GM18868 (cell line): ENCODE results near the gene PRRG2.
A peak's percentile ranks its signal among the peaks of the same experiment; 100 is the strongest.

ENCODE experiments used
- ATAC-seq: cut with Tn5 transposase; IDR thresholded peaks from one replicate; pipeline ENCODE4 v1.9.1; 2021; ENCODE audit warnings: mild to moderate bottlenecking, moderate library complexity; ENCODE audit not compliant: unreplicated experiment

PRRG2 gene

DNA sequence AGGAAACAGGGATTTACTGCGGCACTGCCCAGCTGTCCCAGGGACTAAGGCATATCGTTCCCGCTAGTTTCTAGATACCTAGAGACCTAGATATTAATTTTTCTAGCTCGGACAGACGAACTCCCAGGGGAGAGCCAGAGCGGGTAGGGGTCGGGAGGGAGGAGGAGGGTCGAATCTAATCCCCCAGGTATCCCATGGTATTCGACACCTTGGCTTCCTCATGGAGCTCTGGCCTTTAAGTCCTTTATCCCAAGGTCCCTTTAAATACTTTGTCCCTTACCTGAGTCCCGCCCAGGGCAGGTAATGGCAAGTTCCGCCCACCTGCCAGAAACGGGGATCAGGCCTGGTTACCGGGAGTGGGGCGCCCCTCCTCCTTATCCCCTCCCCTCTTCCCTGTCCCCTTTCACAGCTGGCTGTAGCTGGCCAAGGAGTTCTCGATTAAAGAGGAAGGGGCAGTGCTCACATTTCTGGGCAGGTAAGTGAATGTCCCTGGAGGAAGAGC, at the start of gene PRRG2:
PRRG2 (plus strand) TSS at position 310 of the 502 bp plus-strand sequence. CDS start 1,904 bp downstream, outside the sequence.
- no peak for ATAC-seq

DNA sequence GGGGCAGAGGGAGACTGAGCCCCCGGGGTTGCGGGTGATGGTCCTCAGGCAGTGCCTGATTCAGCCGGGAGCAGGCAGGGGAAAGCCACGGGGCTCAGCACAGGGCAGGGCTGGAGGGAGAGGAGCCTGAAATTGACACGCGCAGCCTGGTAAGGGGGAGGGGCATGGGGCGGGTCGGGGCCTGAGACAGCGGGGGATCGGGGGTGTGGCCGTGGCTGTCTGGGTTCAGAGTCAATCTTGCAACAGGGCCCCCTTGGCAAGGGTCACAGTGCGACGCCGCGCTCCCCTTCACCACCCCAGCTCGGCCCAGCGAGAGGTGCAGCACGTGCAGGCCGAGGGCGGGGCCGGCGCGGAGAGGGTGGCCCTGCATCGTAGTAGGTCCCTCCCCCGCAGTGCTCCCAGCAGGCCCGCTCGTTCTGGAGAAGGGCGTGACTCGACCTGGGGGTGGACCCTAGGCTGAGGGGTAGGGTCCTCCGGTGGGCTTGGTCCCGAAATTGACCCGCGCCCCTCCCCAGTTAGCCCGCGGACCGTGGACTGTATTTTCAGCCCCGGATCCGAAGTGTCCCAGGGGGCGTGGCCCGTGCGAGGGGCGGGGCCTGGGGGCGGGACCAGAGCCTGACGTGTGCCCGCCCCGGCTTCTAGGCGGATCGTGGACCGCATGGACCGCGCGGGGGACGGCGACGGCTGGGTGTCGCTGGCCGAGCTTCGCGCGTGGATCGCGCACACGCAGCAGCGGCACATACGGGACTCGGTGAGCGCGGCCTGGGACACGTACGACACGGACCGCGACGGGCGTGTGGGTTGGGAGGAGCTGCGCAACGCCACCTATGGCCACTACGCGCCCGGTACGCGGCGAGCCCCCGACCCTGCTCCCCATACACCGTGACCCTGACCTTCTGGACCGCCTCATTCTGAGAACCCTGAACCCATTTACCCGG, 47.3 kb upstream of the PRRG2 start:
- ATAC-seq = peak; percentile 70

DNA sequence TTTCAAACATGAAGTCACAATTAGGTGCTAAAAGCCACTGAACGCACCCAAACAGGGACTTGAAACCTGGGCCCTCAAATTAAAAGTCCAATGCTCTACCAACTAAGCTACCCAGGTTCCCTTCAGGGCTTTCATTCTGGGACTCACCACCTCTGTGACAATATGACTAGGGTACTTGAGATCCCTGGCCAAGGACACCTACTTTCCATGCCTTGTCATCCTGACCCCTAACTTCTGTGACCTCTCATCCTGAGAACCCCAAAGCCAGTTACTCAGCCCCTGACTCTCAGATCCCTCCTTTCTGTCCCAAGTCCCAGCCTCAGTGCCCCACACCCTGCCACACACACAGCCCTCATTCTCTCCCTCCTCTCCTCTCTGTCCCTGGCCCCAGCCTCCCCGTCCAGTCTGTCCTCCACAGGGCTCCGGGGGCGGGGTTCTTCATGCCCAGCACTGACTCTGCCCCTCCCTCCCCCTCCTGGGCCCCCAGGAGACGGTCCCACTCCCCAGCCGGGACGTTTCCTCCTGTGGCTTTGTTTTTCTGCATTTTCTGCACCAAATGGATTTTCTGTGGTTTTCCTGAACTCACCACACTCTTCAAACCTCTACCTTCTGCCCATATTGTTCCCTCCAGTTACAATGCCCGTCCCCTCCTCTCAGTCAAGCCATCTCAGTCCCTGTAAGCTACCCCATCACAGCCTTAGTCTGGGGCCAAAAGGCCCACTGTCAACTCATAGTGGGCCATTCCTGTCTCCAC, 46.3 kb upstream of the PRRG2 start:
- no peak for ATAC-seq

DNA sequence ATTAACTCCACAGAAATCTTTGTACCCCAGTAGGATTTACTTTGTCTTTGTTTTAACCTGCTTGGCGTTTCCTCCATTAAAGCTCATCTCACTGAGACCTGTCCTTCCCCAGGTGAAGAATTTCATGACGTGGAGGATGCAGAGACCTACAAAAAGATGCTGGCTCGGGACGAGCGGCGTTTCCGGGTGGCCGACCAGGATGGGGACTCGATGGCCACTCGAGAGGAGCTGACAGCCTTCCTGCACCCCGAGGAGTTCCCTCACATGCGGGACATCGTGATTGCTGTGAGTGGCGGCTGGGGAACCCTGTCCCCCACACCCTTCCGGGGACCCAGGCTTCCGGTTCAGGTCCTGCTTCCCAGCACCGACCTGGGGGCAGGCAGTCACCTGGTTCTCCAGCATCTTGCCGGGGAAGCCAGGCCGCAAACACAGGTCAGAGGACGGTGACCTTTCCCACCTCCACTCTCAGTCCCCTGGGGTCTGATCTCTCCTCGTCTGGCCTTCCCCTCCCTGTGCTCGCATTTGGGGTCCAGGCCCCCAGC, 44.1 kb upstream of the PRRG2 start:
- ATAC-seq = no peak

DNA sequence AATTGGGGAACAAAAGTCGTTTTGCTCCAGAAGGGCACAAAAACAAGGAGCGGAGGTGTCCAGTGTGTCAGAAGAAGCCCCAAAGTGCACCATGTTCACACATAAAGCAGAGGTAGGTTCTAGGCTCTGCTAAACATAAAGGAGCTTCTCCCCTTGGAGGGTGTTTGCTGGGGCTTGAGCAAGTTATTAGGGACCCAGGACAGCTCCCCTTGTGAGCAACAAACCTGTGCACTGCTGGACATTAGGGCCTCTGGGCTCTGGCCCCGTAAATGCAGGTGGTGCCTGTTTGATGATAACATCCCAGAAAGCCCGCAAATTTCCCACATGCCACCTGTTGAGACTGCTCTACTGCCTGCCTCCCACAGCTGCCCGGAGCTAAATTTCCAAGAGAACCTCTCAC, 42.5 kb upstream of the PRRG2 start:
- no peak for ATAC-seq

DNA sequence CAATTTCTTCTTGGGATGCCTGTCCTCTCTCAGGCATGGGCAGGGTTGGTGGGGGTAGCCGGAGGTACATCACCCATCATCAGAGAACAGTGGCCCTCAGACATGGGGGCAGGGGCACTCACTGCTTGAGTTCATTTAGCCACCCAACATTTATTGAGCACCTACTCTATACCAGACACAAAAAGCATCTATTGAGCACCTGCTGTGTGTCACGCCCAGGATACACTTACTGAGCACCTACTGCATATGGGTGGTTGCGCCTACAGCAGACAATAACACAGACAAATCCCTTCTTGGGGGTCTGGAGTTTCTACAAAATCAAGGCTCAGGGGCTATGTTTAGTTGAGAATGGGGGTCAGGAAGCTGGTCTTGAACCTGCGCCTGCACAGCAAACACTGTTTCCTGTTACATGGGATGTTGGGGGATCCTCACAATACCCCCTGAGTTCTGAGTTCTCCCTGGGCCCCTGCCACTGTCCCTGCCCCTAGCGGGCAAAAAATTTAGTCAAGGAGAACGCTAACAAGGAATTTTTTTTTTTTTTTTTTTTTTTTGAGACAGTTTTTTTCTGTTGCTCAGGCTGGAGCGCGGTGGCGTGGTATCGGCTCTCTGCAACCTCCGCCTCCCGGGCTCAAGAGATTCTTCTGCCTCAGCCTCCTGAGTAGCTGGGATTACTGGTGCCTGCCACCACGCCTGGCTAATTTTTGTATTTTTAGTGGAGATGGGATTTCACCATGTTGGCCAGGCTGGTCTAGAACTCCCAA, 41.7 kb upstream of the PRRG2 start:
- no peak for ATAC-seq

DNA sequence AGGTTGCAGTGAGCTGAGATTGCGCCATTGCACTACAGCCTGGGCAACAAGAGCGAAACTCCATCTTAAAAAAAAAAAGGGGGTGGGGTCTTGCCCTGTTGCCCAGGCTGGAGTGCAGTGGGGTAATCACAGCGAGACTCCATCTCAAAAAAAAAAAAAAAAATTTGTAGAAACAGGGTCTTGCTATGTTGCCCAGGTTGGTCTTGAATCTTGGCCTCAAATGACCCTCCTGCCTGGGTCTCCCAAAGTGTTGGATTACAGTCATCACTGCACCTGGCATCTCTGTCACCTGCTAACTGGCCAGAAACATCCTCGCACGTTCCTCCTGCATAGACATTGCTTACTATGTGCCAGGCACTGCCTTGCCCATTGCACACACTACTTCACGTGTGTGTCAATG, 39.2 kb upstream of the PRRG2 start:
- no peak for ATAC-seq

DNA sequence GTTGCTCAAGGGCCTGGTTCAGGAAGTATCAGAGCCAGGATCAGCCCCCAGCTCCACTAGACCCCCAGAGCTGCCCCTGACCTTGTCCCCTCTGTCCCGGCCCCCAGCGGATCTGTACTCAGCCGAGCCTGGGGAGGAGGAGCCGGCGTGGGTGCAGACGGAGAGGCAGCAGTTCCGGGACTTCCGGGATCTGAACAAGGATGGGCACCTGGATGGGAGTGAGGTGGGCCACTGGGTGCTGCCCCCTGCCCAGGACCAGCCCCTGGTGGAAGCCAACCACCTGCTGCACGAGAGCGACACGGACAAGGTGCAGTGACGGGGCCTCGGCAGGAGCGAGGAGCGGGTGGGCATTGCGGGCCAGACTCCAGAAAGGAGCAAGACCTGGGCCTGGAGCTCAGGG, 38.7 kb upstream of the PRRG2 start:
- no peak for ATAC-seq

DNA sequence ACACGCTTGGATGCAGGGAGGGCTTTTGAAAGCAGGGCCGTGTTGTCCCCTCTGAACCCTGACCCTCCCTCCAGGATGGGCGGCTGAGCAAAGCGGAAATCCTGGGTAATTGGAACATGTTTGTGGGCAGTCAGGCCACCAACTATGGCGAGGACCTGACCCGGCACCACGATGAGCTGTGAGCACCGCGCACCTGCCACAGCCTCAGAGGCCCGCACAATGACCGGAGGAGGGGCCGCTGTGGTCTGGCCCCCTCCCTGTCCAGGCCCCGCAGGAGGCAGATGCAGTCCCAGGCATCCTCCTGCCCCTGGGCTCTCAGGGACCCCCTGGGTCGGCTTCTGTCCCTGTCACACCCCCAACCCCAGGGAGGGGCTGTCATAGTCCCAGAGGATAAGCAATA, 38.1 kb upstream of the PRRG2 start:
- ATAC-seq = no peak

DNA sequence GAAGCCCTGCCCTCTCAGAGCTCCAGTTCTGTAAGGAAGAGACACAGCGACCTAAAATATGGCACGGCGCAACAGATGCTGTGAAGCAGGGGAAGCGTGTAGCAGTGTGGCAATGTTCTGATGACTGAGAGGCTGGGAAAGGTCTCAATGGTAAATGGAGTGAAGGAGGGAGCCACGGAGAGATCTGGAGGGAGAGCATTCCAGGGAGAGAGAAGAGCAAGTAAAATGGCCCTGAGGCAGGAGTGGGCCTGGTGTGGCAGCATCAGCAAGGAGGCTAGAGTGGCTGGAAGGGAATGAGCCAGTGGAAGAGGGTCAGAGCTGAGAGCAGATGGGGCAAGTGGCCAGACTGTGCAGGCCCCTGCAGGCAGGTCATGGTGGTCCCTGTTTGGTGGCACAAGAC, 37.0 kb upstream of the PRRG2 start:
- ATAC-seq = no peak

DNA sequence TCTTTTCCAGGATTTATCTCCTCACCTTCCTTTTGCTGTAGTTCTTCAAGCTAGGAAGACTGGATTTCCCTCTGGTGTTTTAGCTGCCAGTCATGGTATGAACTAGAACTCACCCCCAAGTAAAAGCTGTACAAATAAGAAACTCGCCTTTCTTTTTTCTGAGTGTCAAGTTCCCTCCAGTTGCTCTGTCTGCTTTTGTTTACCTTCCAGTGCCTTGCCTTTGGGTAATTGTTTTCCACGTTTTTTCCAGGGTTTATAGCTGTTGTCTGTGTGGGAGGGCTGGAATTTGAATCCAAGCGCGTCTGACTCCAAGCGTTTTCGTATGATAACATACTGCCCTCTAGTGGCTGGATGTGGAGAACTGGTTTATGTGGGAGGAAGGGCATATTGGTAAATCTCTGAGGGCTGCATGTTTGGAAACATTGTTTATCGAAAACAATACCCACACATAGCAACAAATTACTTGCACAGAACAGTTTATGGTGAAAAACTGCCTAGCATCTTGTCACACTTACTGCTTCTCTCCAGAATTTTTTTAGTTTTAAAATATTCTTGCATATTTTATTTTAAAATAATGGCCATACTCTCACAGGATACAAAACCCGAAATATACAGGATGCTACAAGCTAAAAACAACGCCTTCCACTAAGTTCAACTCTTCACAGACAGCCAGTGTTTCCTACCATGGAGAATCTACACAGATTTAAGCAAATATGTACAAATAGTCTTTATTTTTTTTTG, 34.1 kb upstream of the PRRG2 start:
- no peak for ATAC-seq

DNA sequence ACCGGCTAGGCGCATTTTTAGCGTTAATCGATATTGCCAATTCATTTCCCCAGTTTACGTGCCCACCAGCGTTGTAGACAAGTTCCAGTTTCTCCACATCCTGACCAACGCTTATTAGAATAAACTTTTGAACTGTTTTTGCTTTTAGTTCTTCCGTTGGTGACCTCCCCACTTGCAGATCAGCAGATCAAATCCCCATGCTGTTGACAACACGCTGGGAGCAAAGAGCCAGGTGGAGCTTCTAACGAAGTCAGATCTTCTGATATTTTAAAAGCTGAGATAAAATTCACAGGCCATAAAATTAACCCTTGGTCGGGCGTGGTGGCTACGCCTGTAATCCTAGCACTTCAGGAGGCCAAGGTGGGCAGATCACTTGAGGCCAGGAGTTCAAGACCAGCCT, 32.1 kb upstream of the PRRG2 start:
- ATAC-seq = no peak

DNA sequence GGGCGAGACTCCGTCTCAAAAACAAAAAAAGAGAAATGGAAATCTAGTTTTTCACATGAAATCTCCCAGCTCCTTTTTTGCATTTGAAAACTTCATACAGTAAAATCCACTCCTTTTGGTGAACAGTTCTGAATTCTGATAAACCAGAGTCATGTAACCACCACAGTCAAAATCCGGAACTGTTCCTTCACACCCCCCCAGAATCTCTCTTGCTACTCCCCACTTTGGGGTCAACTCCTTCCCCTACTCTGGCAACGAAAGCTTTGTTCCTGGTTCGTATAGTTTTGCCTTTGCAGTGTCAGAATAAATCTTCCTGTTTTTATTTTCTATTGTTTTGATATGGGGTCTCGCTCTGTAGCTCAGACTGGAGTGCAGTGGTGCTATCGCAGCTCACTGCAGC, 29.6 kb upstream of the PRRG2 start:
- ATAC-seq = no peak

DNA sequence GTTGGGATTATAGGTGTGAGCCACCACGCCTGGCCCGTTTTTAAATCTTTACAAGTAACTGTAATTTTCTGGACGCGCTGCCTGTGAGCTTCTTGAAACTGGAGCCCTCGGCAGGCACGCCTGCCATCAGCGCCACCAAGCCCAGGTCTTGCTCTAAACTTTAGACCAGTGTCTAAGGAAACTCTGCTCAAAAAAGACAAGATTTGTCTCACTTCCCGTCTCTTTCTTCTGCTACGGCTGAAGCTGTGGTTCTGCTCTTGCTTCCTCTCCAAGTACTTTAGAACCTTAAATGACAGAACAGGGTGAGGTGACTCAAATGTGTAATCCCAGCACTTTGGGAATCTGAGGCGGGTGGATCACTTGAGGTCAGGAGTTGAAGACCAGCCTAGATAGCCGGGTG, 28.4 kb upstream of the PRRG2 start:
- no peak for ATAC-seq

DNA sequence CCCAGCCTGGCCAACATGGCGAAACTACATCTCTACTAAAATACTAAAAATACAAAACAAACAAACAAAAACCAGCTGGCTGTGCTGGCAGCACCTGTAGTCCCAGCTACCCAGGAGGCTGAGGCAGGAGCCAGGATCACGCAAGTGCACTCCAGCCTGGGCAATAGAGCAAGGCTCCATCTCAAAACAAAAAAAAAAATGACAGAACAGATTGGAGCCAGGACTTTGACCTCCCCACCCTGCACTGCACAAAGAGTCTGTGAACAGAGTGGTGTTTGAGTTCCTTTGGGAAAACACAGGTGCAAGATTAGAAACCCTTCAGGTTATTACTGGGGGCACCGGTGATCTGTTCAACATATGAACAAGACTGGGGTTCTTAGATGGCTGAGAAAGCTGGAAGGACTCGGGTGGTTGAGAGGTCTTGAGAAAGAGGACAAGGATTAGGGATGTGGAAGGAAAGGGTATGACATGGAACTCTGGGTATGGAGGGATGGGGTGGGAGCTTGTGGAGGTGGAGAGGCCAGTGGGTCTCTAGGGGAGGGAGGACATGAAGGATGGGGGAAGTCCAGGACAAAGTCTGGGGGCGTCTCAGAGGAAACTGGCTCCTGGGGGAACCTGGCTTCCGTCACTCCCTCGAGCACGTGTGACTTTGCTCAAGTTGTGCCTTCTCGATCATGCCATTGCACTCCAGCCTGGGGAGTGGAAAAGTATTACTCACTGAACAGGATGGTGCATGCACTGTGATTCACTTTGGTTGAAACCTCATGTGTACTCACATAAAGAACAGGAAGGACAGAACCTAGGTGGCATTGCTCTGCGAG, 27.5 kb upstream of the PRRG2 start:
- no peak for ATAC-seq

DNA sequence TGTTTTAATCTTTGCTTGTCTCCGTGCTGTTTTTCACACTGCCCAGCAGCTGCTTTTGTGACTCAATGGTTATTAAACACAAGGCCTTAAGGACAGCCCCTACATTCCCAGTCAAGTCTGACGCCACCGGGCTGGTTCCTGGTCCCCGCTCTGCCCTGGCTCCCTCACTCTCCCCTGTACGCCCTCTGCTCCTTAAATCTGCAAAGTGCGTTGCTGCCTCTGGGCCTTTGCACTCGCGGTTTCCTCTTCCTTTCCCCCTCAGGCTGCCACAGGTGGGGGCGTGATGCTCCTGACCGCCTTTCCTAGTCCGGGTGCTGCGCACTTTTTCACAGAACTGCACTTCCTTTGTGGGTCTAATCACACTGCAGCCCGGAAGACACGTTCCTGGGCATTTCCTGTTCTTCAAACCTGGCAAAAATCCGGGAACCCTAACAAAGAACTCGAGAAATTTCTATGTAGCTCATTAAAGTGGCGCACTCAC, 26.4 kb upstream of the PRRG2 start:
- ATAC-seq = no peak

DNA sequence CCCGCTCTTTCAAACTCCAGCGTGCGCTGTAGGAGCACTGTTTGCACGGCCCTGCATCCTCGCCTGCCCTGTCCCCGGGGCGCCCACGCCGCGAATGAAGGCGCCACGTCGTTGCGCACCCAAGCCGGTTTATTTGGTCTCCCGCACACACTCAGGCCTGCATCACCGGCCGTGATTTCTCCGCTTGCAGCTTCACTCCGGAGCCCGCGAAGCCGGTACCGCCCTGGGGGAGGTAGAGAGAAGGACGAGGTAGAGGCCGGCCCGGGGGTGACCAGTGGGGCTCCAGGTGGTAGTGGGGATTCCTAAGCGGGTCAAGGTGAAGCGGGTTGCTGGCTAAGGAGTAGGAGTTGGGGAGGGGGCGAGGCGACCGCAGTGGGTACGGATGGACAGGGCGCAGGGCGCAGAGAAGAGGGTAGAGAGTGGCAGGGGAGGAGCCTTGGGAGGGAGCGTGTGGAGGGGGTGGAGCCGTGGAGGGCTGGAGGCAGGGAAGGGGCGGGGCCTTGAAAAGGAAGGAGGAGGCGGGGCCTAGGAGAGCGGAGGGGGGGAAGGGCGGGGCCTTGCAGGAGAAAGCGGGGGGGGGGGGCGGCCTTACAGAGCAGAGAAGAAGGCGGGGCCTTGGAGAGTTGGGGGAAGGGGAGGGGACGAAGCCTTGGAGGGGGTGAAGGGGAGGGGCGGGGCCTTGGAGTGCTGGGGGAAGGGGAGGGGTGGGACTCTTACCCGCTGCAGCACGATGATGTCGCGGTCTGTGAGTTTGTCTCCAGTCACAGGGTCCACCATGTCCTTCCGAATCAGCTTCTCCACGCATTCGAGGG, 25.3 kb upstream of the PRRG2 start:
- ATAC-seq = no peak
